CD14-positive monocyte (primary cell): Measurements from ENCODE around the gene SLC25A51. TPM values are rescaled to one million over a fixed set of nuclear protein-coding genes. Genes with fewer than 3 reads are reported as not detected.
"Not testable (repeated sequence)": the region's sequence is repeated elsewhere in the genome, so short reads cannot be mapped to it uniquely, and the experiment has no call there.

Experiments
- DNase-seq, 3 donors: peaks; one replicate each; pipeline ENCODE4 v3.0.0-alpha.2; 2011 to 2022
- H2AFZ ChIP-seq: 2 replicates; pipeline ENCODE4 v1.6.0; 2012; ENCODE audit warnings: mild to moderate bottlenecking, low read depth, low read length, inconsistent platforms; ENCODE audit not compliant: insufficient read depth, poor library complexity, severe bottlenecking
- H3K27ac ChIP-seq, 2 donors: 1 replicate in 1 of 2; 2 replicates in 1 of 2; pipeline ENCODE4 v1.5.1; 2012 to 2013; ENCODE audit warnings: low read length in 2 of 2, control low read depth in 1 of 2, inconsistent platforms in 1 of 2, low read depth in 1 of 2, mild to moderate bottlenecking in 1 of 2
- H3K27me3 ChIP-seq, 2 donors: one replicate each; pipeline versions ENCODE4 v1.6.0 to v1.6.1; 2011 to 2013; ENCODE audit warnings: low read length in 2 of 2; ENCODE audit not compliant: control insufficient read depth in 2 of 2, insufficient read depth in 2 of 2
- H3K36me3 ChIP-seq, 2 donors: replicated peaks in 1 of 2; 1 replicate in 1 of 2; 2 replicates in 1 of 2; pipeline versions ENCODE4 v1.5.1 to v1.6.1; 2012 to 2013; ENCODE audit warnings: low read length in 2 of 2, control low read depth in 1 of 2, inconsistent platforms in 1 of 2, mild to moderate bottlenecking in 1 of 2; ENCODE audit not compliant: insufficient read depth in 2 of 2, control insufficient read depth in 1 of 2
- H3K4me1 ChIP-seq, 2 donors: 1 replicate in 1 of 2; 2 replicates in 1 of 2; pipeline versions ENCODE4 v1.5.1 to v1.6.1; 2012 to 2013; ENCODE audit warnings: low read length in 2 of 2, control low read depth in 1 of 2, inconsistent platforms in 1 of 2, mild to moderate bottlenecking in 1 of 2, moderate library complexity in 1 of 2; ENCODE audit not compliant: insufficient read depth in 2 of 2, control insufficient read depth in 1 of 2
- H3K4me2 ChIP-seq: replicated peaks from 2 replicates; pipeline ENCODE3; 2012; ENCODE audit warnings: low read length, moderate library complexity, mild to moderate bottlenecking; ENCODE audit not compliant: poor library complexity, severe bottlenecking; ENCODE audit errors: extremely low read depth
- H3K4me3 ChIP-seq, 3 experiments: fragments of 200-600 bp in 1 of 3; sonication (generic) in 1 of 3; replicated peaks in 1 of 3; 1 replicate in 2 of 3; 2 replicates in 1 of 3; pipeline ENCODE4 v1.5.1; 2011 to 2013; ENCODE audit warnings: low read length in 3 of 3, mild to moderate bottlenecking in 3 of 3, control low read depth in 2 of 3, low read depth in 2 of 3, inconsistent platforms in 1 of 3, moderate library complexity in 1 of 3
- H3K79me2 ChIP-seq: 2 replicates; pipeline ENCODE4 v1.6.0; 2012; ENCODE audit warnings: mild to moderate bottlenecking, control low read depth, inconsistent platforms, low read length, moderate library complexity; ENCODE audit not compliant: insufficient read depth
- H3K9ac ChIP-seq: 2 replicates; pipeline ENCODE4 v1.6.0; 2017; ENCODE audit warnings: low read length, mild to moderate bottlenecking; ENCODE audit not compliant: insufficient read depth, poor library complexity, severe bottlenecking
- H3K9me3 ChIP-seq, 2 donors: replicated peaks in 1 of 2; 1 replicate in 1 of 2; 2 replicates in 1 of 2; pipeline versions ENCODE4 v1.5.1 to v1.6.1; 2012 to 2013; ENCODE audit warnings: low read length in 2 of 2, control low read depth in 1 of 2; ENCODE audit not compliant: control insufficient read depth in 1 of 2, insufficient read depth in 1 of 2
- H4K20me1 ChIP-seq: 2 replicates; pipeline ENCODE4 v1.6.0; 2012; ENCODE audit warnings: mild to moderate bottlenecking, low read length, control low read depth, moderate library complexity; ENCODE audit not compliant: insufficient read depth
- H3K27ac Mint-ChIP-seq, 7 donors: one replicate each; pipeline ENCODE4 v1.8.0; 2020; ENCODE audit warnings: mild to moderate bottlenecking in 7 of 7, mixed read lengths in 7 of 7, moderate library complexity in 6 of 7, inconsistent platforms in 2 of 7
- H3K27me3 Mint-ChIP-seq, 3 donors: one replicate each; pipeline ENCODE4 v1.8.0; 2021 to 2022; ENCODE audit warnings: low read depth in 3 of 3, mild to moderate bottlenecking in 3 of 3, mixed read lengths in 3 of 3, moderate library complexity in 3 of 3, inconsistent platforms in 1 of 3
- H3K36me3 Mint-ChIP-seq, 2 donors: one replicate each; pipeline ENCODE4 v1.8.0; 2020; ENCODE audit warnings: mixed read lengths in 2 of 2, inconsistent platforms in 1 of 2, mild to moderate bottlenecking in 1 of 2
- H3K4me1 Mint-ChIP-seq: one replicate; pipeline ENCODE4 v1.8.0; 2020; ENCODE audit warnings: mild to moderate bottlenecking, mixed read lengths
- H3K4me3 Mint-ChIP-seq, 2 donors: one replicate each; pipeline ENCODE4 v1.8.0; 2020; ENCODE audit warnings: mild to moderate bottlenecking in 2 of 2, mixed read lengths in 2 of 2, moderate library complexity in 1 of 2
- H3K9me3 Mint-ChIP-seq, 7 donors: one replicate each; pipeline ENCODE4 v1.8.0; 2020 to 2022; ENCODE audit warnings: mixed read lengths in 7 of 7, mild to moderate bottlenecking in 6 of 7, moderate library complexity in 6 of 7, inconsistent platforms in 2 of 7
- WGBS: methylation state at CpG from one replicate; pipeline ENCODE4 v1.1.5; 2013; ENCODE audit warnings: missing lambda C conversion rate; ENCODE audit not compliant: insufficient coverage; 5-methylcytosine and 5-hydroxymethylcytosine counted together
- intact Hi-C, 2 donors: fragments of 100-400 bp; cut with micrococcal nuclease; formaldehyde crosslinking; loops; one replicate each; pipeline versions ENCODE4 v1.15.0 to v1.15.1; 2023
- polyA plus RNA-seq, 3 donors: library from polyadenylated mRNA; depleted of rRNA in 1 of 3; unstranded in 2 of 3; stranded (reverse) in 1 of 3; fragments of 300-500 nt in 2 of 3; fragments of >200 nt in 1 of 3; fragmentation: Illumina TruSeq in 2 of 3; gene quantifications; 1 replicate in 2 of 3; 2 replicates in 1 of 3; pipeline ENCODE4 v1.2.3, GENCODE V29; 2012 to 2021
- TF ChIP-seq, protein P1 (sequence below): fragments of 200-600 bp; IDR thresholded peaks from one replicate; pipeline ENCODE4 v1.8.0; 2022; ENCODE audit warnings: antibody characterized with exemption, mild to moderate bottlenecking

Gene SLC25A51
- polyA plus RNA-seq, 3 donors, result 5.9 to 12.4 (median 8.9) TPM

DNA sequence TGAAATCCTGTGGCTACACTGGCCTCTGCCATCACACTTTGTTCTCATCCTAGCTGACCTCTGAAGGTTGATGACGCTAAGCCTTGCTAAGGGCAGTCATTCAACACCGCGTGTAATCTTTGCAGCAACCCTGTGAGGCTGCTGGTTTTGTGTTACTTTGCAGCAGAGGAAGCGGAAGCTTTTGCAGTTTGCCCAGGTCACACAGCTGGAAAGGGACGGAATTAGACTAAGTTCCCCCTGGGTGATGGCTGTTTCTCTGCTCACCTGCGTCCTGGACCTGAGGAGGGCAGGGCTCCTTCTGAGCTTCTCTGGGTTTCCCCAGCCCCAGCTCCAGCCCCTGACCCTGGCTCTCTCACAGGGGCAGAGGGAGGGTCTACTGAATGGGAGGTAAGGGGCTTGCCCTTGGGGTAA is 7.3 kb upstream of the SLC25A51 start:
- peaks cover 0 to 2% (median 0%) of the 10 kb centered on the region in 3 donors for H3K27me3 Mint-ChIP-seq
- 67% methylated on average over 5 of the region's 6 CpGs for WGBS
- Histone ChIP-seq H3K27ac (peak overlapping the region; percentile 5 to 8), H3K9me3 (no peaks in the 10 kb centered on the region), H3K4me2 (peak overlapping the region; percentile 11), H3K79me2 (no peaks in the 10 kb centered on the region), H3K27me3 (no peaks in the 10 kb centered on the region), H3K36me3 (no peaks in the 10 kb centered on the region), H3K4me3 (no peak overlapping the region), H4K20me1 (no peaks in the 10 kb centered on the region), H3K4me1 (peaks cover 37 to 41% of the 10 kb centered on the region in 2 donors), H3K9ac (no peak overlapping the region), H2AFZ (no peak overlapping the region)
- intact Hi-C loops, result loop anchor here (5.0 to 10.0 kb wide), 7 partner anchors 96 to 494 kb away; partner anchors contain the start of genes ALDH1B1 (in 1 of the 2) and SHB (in 1 of the 2)
- peaks cover 41% of the 10 kb centered on the region for H3K4me1 Mint-ChIP-seq
- H3K4me3 Mint-ChIP-seq, result no peak overlapping the region
- DNase-seq, result peak in 2 of 3 donors; percentile 6 to 31
- H3K27ac Mint-ChIP-seq, result peak overlapping the region in 6 of 7 donors; percentile 76 to 86 (median 82)
- no peaks in the 10 kb centered on the region for H3K36me3 Mint-ChIP-seq
- H3K9me3 Mint-ChIP-seq, result no peaks in the 10 kb centered on the region
- TF ChIP-seq, protein P1, sequence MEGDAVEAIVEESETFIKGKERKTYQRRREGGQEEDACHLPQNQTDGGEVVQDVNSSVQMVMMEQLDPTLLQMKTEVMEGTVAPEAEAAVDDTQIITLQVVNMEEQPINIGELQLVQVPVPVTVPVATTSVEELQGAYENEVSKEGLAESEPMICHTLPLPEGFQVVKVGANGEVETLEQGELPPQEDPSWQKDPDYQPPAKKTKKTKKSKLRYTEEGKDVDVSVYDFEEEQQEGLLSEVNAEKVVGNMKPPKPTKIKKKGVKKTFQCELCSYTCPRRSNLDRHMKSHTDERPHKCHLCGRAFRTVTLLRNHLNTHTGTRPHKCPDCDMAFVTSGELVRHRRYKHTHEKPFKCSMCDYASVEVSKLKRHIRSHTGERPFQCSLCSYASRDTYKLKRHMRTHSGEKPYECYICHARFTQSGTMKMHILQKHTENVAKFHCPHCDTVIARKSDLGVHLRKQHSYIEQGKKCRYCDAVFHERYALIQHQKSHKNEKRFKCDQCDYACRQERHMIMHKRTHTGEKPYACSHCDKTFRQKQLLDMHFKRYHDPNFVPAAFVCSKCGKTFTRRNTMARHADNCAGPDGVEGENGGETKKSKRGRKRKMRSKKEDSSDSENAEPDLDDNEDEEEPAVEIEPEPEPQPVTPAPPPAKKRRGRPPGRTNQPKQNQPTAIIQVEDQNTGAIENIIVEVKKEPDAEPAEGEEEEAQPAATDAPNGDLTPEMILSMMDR, result no peak

DNA sequence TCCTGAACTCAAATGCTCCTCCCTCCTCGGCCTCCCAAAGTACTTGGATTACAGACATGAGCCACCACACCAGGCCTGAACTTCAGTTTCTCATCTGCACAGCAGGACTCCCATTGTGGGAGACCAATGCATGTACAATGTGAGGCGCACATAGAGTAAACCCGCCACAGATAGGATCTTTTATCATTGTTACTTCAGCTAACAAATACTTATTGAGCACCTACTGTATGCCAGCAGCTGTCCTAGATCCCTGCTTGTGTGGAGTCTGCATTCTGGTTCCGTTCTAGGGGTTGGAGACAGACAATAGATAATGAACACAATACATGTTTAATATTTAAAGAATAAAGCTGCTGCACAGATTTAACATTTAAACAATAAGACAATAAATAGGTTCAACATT is 6.3 kb upstream of the SLC25A51 start:
- Mint-ChIP-seq H3K27ac (peak overlapping the region in 5 of 7 donors; percentile 80 to 92 (median 84)), H3K36me3 (no peaks in the 10 kb centered on the region), H3K9me3 (no peaks in the 10 kb centered on the region), H3K27me3 (peaks cover 0 to 2% (median 2%) of the 10 kb centered on the region in 3 donors), H3K4me1 (peaks cover 42% of the 10 kb centered on the region), H3K4me3 (no peak overlapping the region)
- 80% methylated on average over 1 of the region's 4 CpGs for WGBS
- Histone ChIP-seq H3K27me3 (no peaks in the 10 kb centered on the region), H3K79me2 (no peaks in the 10 kb centered on the region), H3K36me3 (no peaks in the 10 kb centered on the region), H4K20me1 (no peaks in the 10 kb centered on the region), H3K4me3 (no peak overlapping the region), H3K4me2 (no peak overlapping the region), H2AFZ (no peak overlapping the region), H3K4me1 (peaks cover 37 to 41% of the 10 kb centered on the region in 2 donors), H3K9me3 (no peaks in the 10 kb centered on the region), H3K9ac (no peak overlapping the region), H3K27ac (no peak overlapping the region)
- TF ChIP-seq, protein P1, result no peak
- no peak for DNase-seq
- intact Hi-C loops, result loop anchor here (5.0 to 10.0 kb wide), 7 partner anchors 97 to 495 kb away; partner anchors contain the start of genes ALDH1B1 (in 1 of the 2) and SHB (in 1 of the 2)

DNA sequence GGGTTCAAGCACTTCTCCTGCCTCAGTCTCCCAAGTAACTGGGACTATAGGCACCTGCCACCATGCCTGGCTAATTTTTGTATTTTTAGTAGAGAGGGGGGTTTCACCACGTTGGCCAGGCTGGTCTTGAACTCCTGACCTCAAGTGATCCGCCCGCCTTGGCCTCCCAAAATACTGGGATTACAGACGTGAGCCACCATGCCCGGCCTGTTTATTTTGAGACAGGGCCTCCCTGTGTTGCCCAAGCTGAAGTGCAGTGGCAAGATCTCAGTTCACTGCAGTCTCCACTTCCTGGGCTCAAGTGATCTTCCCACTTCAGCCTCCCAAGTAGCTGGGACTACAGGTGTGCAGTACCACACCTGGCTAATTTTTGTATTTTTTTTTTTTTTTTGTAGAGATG is 5.9 kb upstream of the SLC25A51 start:
- not testable (repeated sequence) for H3K4me2 ChIP-seq, H4K20me1 ChIP-seq, H3K9ac ChIP-seq, H3K27me3 ChIP-seq, H2AFZ ChIP-seq, H3K27me3 Mint-ChIP-seq, H3K36me3 Mint-ChIP-seq, DNase-seq, H3K4me3 ChIP-seq, H3K79me2 ChIP-seq, H3K9me3 Mint-ChIP-seq, H3K4me3 Mint-ChIP-seq, H3K27ac ChIP-seq, H3K36me3 ChIP-seq, H3K9me3 ChIP-seq
- intact Hi-C loops, result loop anchor here (5.0 to 10.0 kb wide), 10 partner anchors 97 to 495 kb away; partner anchors contain the start of genes ALDH1B1 (in 1 of the 2), EXOSC3 (in 1 of the 2), POLR1E (in 1 of the 2) and SHB (in 1 of the 2)
- H3K27ac Mint-ChIP-seq, result peak overlapping the region in 5 of 7 donors; percentile 6 to 97 (median 84)
- WGBS, result 86% methylated on average over 5 of the region's 5 CpGs
- peaks cover 46% of the 10 kb centered on the region for H3K4me1 Mint-ChIP-seq
- H3K4me1 ChIP-seq, result peaks cover 39 to 45% of the 10 kb centered on the region in 2 donors
